ENCODE measurements around the gene ADCY5. TPM values are rescaled to one million over a fixed set of nuclear protein-coding genes. Genes with fewer than 3 reads are reported as not detected.

Gene ADCY5
- total RNA-seq, 1 donor from 2014 or later: not detected

- FAIRE-seq (no peak), DNase-seq (ENCODE audit: low read depth) (no peak)
- H3K27me3 ChIP-seq (ENCODE audit: control insufficient read depth, insufficient read depth, low read length): peaks cover 9% of the 10 kb centered on the region
- no peak overlapping the region for H3K4me3 ChIP-seq (ENCODE audit: low read depth, low read length)
- no peak for TF ChIP-seq CTCF (IDR thresholded peaks at IDR 0.05; ENCODE audit: insufficient read depth, low read length, severe bottlenecking)
- no peaks in the 10 kb centered on the region for H3K36me3 ChIP-seq (ENCODE audit: control insufficient read depth, insufficient read depth, low read length)
Observed at GRCh38 chr3:123326531-123326930, 122.4 kb downstream of the ADCY5 start.

- Histone ChIP-seq H3K4me3 (ENCODE audit: low read depth, low read length) (no peak overlapping the region), H3K36me3 (ENCODE audit: control insufficient read depth, insufficient read depth, low read length) (no peaks in the 10 kb centered on the region), H3K27me3 (ENCODE audit: control insufficient read depth, insufficient read depth, low read length) (peaks cover 9% of the 10 kb centered on the region)
- no peak for DNase-seq (ENCODE audit: low read depth)
- TF ChIP-seq CTCF (IDR thresholded peaks at IDR 0.05; ENCODE audit: insufficient read depth, low read length, severe bottlenecking): no peak
- no peak for FAIRE-seq
Observed at GRCh38 chr3:123325766-123326256, 123.1 kb downstream of the ADCY5 start.

GRCh38 chr3:123324880-123325765, 123.8 kb downstream of the ADCY5 start:
- FAIRE-seq (no peak), DNase-seq (ENCODE audit: low read depth) (no peak)
- TF ChIP-seq CTCF (IDR thresholded peaks at IDR 0.05; ENCODE audit: insufficient read depth, low read length, severe bottlenecking): no peak
- Histone ChIP-seq H3K4me3 (ENCODE audit: low read depth, low read length) (no peak overlapping the region), H3K27me3 (ENCODE audit: control insufficient read depth, insufficient read depth, low read length) (peaks cover 11% of the 10 kb centered on the region), H3K36me3 (ENCODE audit: control insufficient read depth, insufficient read depth, low read length) (no peaks in the 10 kb centered on the region)

- no peaks in the 10 kb centered on the region for H3K36me3 ChIP-seq (ENCODE audit: control insufficient read depth, insufficient read depth, low read length)
- peaks cover 11% of the 10 kb centered on the region for H3K27me3 ChIP-seq (ENCODE audit: control insufficient read depth, insufficient read depth, low read length)
- FAIRE-seq (no peak), DNase-seq (ENCODE audit: low read depth) (no peak)
- no peak for TF ChIP-seq CTCF (IDR thresholded peaks at IDR 0.05; ENCODE audit: insufficient read depth, low read length, severe bottlenecking)
- H3K4me3 ChIP-seq (ENCODE audit: low read depth, low read length): no peak overlapping the region
Observed at GRCh38 chr3:123323781-123324180, 125.1 kb downstream of the ADCY5 start.

GRCh38 chr3:123322866-123323265, 126.0 kb downstream of the ADCY5 start:
- no peaks in the 10 kb centered on the region for H3K36me3 ChIP-seq (ENCODE audit: control insufficient read depth, insufficient read depth, low read length)
- TF ChIP-seq CTCF (IDR thresholded peaks at IDR 0.05; ENCODE audit: insufficient read depth, low read length, severe bottlenecking): no peak

More at GRCh38 chr3:123322866-123323265, 126.0 kb downstream of the ADCY5 start:
- peaks cover 12% of the 10 kb centered on the region for H3K27me3 ChIP-seq (ENCODE audit: control insufficient read depth, insufficient read depth, low read length)
- H3K4me3 ChIP-seq (ENCODE audit: low read depth, low read length): no peak overlapping the region
- DNase-seq (ENCODE audit: low read depth) (no peak), FAIRE-seq (no peak)

All from bronchial epithelial cell (primary cell).